ENCODE data around the gene CCM2L. TPM values are rescaled to one million over a fixed set of nuclear protein-coding genes. Genes with fewer than 3 reads are reported as not detected.

CCM2L gene
- total RNA-seq, 2 donors from 2014 or later = 5.2 to 7.8 TPM

DNA sequence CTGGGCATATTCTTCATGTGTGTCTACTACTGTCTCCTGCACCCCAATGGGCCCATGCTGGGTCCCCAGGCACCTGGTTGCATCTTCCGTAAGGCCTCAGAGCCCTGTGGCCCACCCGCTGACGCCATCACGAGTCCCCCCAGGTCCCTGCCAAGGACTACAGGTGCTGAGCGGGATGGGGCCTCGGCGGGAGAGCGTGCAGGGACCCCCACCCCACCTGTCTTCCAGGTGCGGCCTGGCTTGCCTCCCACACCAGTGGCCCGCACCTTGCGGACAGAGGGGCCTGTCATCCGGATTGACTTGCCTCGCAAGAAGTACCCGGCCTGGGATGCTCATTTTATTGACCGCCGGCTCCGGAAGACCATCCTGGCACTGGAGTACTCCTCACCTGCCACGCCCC, 13.2 kb upstream of the CCM2L start:
- no peaks in the 10 kb centered on the region for H3K9me3 Mint-ChIP-seq
- peaks cover 2% of the 10 kb centered on the region for H3K4me1 ChIP-seq (ENCODE audit: control insufficient read depth, insufficient read depth, low read length)
- whole genome bisulfite sequencing, 2 experiments (ENCODE audit: insufficient coverage in 1 of 2, insufficient read length in 1 of 2) = 94 to 98% methylated on average over 16 to 18 of the region's 18 CpGs
- H3K27ac Mint-ChIP-seq = no peak overlapping the region
- H3K4me3 ChIP-seq (ENCODE audit: low read length) = no peak overlapping the region
- H3K27me3 ChIP-seq (ENCODE audit: control insufficient read depth, insufficient read depth, low read length, poor library complexity, severe bottlenecking) = peaks cover 40% of the 10 kb centered on the region
- H3K27me3 Mint-ChIP-seq (ENCODE audit: insufficient read depth) = peaks cover 80% of the 10 kb centered on the region
- H3K4me3 Mint-ChIP-seq = no peak overlapping the region
- H3K27ac ChIP-seq (ENCODE audit: low read depth, low read length) = no peak overlapping the region
- H3K36me3 Mint-ChIP-seq (ENCODE audit: low read depth) = no peaks in the 10 kb centered on the region
- H3K9me3 ChIP-seq (ENCODE audit: control insufficient read depth, low read length) = no peaks in the 10 kb centered on the region
- no peaks in the 10 kb centered on the region for H3K36me3 ChIP-seq (ENCODE audit: control insufficient read depth, insufficient read depth, low read length)
- TF ChIP-seq, protein P1, sequence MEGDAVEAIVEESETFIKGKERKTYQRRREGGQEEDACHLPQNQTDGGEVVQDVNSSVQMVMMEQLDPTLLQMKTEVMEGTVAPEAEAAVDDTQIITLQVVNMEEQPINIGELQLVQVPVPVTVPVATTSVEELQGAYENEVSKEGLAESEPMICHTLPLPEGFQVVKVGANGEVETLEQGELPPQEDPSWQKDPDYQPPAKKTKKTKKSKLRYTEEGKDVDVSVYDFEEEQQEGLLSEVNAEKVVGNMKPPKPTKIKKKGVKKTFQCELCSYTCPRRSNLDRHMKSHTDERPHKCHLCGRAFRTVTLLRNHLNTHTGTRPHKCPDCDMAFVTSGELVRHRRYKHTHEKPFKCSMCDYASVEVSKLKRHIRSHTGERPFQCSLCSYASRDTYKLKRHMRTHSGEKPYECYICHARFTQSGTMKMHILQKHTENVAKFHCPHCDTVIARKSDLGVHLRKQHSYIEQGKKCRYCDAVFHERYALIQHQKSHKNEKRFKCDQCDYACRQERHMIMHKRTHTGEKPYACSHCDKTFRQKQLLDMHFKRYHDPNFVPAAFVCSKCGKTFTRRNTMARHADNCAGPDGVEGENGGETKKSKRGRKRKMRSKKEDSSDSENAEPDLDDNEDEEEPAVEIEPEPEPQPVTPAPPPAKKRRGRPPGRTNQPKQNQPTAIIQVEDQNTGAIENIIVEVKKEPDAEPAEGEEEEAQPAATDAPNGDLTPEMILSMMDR (conservative IDR thresholded peaks at IDR 0.05) = no peak
- DNase-seq = no peak
- no peaks in the 10 kb centered on the region for H3K4me1 Mint-ChIP-seq
- no peak overlapping the region for H3K9ac ChIP-seq (ENCODE audit: extremely low read depth, low read length, poor library complexity, severe bottlenecking)

DNA sequence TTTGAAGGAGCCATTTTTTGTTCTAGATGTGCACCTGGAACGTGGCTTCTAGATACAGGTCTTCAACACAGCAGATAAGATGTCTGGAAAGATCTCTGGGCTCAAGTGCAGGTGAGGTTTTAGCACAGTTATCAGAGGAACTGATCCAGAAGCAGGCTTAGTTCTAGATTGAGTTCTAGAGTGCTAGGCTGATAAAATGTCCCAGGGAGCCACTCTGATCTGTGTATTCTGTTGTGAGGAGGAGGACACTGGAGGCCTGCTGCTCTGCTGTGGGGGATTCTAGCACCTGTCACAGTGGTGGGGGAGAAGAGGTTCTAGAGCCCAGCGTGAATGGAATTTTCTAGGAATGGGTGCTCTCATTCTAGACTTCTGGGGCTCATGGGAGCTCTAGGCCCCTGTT, 12.0 kb upstream of the CCM2L start:
- Mint-ChIP-seq H3K27ac (no peak overlapping the region), H3K4me1 (no peaks in the 10 kb centered on the region), H3K27me3 (ENCODE audit: insufficient read depth) (peaks cover 71% of the 10 kb centered on the region), H3K9me3 (no peaks in the 10 kb centered on the region), H3K4me3 (no peak overlapping the region), H3K36me3 (ENCODE audit: low read depth) (no peaks in the 10 kb centered on the region)
- no peak for DNase-seq
- H3K9me3 ChIP-seq (ENCODE audit: control insufficient read depth, low read length) = no peaks in the 10 kb centered on the region
- 86 to 88% methylated on average over 1 to 2 of the region's 2 CpGs for WGBS, 2 experiments (ENCODE audit: insufficient coverage in 1 of 2, insufficient read length in 1 of 2)
- H3K27me3 ChIP-seq (ENCODE audit: control insufficient read depth, insufficient read depth, low read length, poor library complexity, severe bottlenecking) = peaks cover 28% of the 10 kb centered on the region
- TF ChIP-seq, protein P1 (conservative IDR thresholded peaks at IDR 0.05) = no peak
- peaks cover 2% of the 10 kb centered on the region for H3K4me1 ChIP-seq (ENCODE audit: control insufficient read depth, insufficient read depth, low read length)
- no peak overlapping the region for H3K27ac ChIP-seq (ENCODE audit: low read depth, low read length)
- H3K36me3 ChIP-seq (ENCODE audit: control insufficient read depth, insufficient read depth, low read length) = no peaks in the 10 kb centered on the region
- H3K4me3 ChIP-seq (ENCODE audit: low read length) = no peak overlapping the region
- no peak overlapping the region for H3K9ac ChIP-seq (ENCODE audit: extremely low read depth, low read length, poor library complexity, severe bottlenecking)

DNA sequence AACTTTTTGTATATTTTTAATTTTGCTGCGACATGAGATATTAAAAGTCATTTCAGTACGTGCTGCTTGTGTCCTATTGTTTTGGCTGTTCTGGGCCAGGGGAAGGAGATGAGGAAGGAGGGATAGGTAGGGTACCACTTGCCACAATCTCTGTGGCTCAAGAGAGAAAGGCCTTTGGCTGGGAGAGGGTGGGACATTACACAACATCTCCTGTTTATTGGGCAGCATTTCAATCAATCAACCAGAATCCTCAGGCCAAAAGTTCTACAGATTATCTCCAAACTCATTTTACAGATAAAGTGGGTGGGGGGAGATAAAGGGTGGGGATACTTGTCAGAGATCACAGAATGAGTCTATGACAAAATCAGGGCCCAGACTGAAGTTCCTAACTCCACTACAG, 6.9 kb upstream of the CCM2L start:
- H3K27me3 ChIP-seq (ENCODE audit: control insufficient read depth, insufficient read depth, low read length, poor library complexity, severe bottlenecking) = no peaks in the 10 kb centered on the region
- 89 to 100% methylated on average over 1 to 2 of the region's 2 CpGs for WGBS, 2 experiments (ENCODE audit: insufficient coverage in 1 of 2, insufficient read length in 1 of 2)
- Mint-ChIP-seq H3K4me1 (peaks cover 16% of the 10 kb centered on the region), H3K27ac (no peak overlapping the region), H3K27me3 (ENCODE audit: insufficient read depth) (peaks cover 25% of the 10 kb centered on the region), H3K36me3 (ENCODE audit: low read depth) (no peaks in the 10 kb centered on the region), H3K9me3 (no peaks in the 10 kb centered on the region), H3K4me3 (no peak overlapping the region)
- H3K9me3 ChIP-seq (ENCODE audit: control insufficient read depth, low read length) = no peaks in the 10 kb centered on the region
- no peak for DNase-seq
- H3K36me3 ChIP-seq (ENCODE audit: control insufficient read depth, insufficient read depth, low read length) = no peaks in the 10 kb centered on the region
- H3K9ac ChIP-seq (ENCODE audit: extremely low read depth, low read length, poor library complexity, severe bottlenecking) = no peak overlapping the region
- H3K27ac ChIP-seq (ENCODE audit: low read depth, low read length) = no peak overlapping the region
- peaks cover 7% of the 10 kb centered on the region for H3K4me1 ChIP-seq (ENCODE audit: control insufficient read depth, insufficient read depth, low read length)
- TF ChIP-seq, protein P1 (conservative IDR thresholded peaks at IDR 0.05) = no peak
- H3K4me3 ChIP-seq (ENCODE audit: low read length) = no peak overlapping the region
